HG03521 (cell line): ENCODE data around the gene NAT10.

Experiments used
- ATAC-seq: cut with Tn5 transposase; IDR thresholded peaks from one replicate; pipeline ENCODE4 v1.9.1; 2021; ENCODE audit warnings: mild to moderate bottlenecking, moderate library complexity; ENCODE audit not compliant: unreplicated experiment

NAT10 gene

GRCh38 chr11:34185926-34186841 lies 80.8 kb downstream of the NAT10 start:
- no peak for ATAC-seq

DNA sequence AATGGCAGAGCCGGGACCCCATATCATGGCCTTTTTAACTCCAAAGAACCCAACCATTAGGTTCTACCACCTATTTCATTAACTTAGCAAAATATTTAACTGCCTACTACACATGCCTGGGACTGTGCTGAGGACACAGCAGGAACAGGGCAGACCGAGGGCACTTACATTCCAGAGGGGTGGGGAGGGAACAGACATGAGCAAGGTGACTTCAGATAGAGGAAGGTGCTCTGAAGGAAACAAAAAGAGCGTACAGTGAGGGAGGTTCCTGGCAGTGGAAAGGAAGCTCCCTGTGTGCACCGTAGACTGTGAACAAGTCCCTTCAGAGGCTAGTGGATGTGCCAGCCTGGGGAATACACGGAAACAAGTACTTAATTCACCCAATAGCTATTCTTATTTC lies 82.8 kb downstream of the NAT10 start:
- no peak for ATAC-seq

DNA sequence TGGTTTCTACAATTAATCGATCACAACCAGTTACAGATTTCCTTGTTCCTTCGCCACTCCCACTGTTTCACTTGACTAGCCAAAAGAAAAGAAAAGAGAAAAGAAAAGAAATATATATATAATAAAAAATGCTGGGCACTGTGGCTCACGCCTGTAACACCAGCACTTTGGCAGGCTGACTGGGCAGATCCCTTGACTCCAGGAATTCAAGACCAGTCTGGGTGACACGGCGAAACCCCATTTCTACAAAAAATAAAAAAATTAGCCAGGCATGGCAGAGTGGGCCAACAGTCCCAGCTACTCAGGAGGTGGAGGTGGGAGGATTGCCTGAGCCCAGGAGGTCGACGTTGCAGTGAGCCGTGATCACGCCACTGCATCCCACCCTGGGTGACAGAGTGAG lies 83.8 kb downstream of the NAT10 start:
- ATAC-seq: no peak

DNA sequence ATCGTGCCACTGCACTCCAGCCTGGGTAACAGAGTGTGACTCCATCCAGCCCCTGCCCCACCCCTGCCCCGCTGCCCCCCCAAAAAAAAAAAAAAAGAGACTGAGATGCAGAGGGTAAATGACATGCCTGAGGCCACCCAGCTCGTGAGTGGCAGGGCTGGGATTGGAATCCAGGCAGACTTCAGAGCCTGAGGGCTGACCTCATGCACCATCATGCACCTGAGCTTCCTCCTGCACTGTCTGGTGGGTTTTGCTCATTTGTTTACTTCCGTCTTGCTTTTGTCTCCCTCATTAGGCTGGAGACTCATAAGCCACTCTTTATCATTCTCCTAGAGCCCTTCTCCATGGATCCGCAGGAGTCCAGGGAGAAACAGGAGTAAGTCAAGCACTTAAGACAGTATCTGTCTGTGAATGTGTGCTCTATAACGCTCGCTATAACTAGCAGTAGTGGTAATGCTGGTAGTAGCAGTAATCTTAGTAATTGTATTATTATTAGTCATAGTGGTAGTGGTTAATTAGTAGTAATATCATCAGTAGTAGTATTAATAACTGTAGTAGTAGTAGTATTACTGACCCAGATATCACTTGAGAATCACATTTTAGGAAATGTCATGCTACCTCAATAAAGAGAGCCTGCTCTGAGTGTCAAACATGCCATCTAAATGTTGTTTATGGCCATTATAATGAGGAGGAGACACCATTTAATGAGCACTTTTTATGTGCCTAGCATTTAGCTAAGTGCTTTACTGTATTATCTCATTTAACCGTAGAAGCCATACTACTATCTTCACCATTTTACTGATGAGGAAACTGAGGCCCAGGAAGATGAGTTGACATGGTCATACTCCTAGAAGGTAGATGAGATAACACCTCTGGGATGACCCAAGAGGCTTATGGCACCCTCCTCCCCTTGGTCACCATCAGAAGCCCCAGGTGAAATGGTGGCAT lies 85.0 kb downstream of the NAT10 start:
- no peak for ATAC-seq

DNA sequence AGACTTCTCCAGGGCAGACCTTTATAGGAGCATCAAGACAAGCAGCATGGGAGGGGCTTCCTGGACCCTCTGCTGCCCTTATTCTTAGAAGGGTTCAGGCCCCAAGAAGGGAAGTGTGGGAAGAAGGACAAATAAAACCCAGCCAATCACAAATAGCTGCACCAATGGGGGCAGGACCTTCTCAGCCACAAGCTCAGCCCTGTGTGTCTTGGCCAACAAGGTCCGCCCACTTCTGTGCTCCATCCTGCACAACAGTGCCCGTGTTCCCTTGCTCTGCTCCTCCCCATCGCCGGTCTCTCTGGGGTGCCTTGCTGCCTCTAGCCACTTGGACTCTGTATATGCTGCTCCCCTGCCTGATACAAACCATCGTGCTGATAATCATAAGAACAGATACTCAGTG lies 86.1 kb downstream of the NAT10 start:
- ATAC-seq: no peak

DNA sequence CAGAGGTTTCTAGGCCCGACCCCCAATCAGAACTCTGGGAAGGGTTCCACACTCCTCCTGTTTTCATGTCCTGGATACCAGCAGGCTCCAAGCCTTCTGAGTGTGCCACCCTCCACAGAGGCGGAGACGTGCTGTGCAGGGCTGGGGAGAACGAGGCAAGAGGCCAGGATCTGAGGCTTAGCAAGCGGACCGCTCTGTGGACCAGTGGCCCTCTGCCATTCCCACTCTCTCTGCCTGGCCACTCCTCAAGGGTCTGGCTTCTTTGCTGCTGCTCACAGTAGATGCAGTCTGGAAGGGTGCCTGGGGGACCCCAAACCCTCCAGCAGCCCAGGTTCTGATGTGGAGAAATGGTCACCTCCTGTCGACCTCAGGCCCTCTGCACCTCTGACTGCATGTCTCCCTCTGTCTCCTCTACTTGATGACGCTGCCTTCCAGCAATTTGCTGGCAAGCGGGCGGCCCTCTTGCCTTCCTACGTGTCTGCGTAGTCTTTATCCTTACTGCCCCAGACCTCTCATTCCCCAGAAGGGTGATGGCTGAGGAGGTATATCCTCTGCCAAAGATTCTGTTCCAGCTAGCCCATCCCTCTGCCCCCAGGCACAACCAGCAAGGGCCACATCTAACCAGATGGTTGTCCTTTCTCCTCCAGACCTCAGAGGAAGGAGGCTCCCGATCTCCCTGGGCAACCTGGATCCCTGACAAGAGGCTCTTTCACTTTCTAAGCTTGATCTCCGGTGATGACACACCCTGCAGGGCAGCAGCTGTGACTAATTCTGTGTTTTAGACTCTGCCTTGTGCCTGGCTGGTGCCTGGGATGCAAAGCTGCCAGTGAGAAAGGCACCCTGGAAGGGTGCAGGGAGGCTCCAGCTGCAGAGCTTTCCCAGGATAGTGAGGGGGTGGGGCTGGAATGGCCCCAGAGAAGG lies 87.3 kb downstream of the NAT10 start:
- no peak for ATAC-seq

- no peak for ATAC-seq
Observed at GRCh38 chr11:34194576-34195335, 89.3 kb downstream of the NAT10 start.
